SK-N-SH treated with all-trans-retinoic acid at 6 μM for 48 hours (cell line): Measurements from ENCODE around the gene PBRM1.

Experiments
- ATAC-seq: fragments of 200-7000 bp; cut with Tn5 transposase; 3 replicates; pipeline ENCODE4 v1.9.1; 2020; ENCODE audit warnings: mild to moderate bottlenecking, moderate library complexity
- BACH2 ChIP-seq: fragments of 250-450 bp; sonication (Bioruptor Pico); IDR thresholded peaks from 2 replicates; pipeline ENCODE4 v1.9.0; 2021; ENCODE audit warnings: mild to moderate bottlenecking, borderline replicate concordance
- CSDC2 ChIP-seq: fragments of 250-450 bp; sonication (Bioruptor Pico); IDR thresholded peaks from 2 replicates; pipeline ENCODE4 v1.5.0; 2020; ENCODE audit warnings: mild to moderate bottlenecking, moderate library complexity
- ESRRG ChIP-seq: fragments of 250-450 bp; sonication (Bioruptor Pico); IDR thresholded peaks from 2 replicates; pipeline ENCODE4 v1.6.1; 2021; ENCODE audit warnings: mild to moderate bottlenecking
- ISL1 ChIP-seq: fragments of 250-450 bp; sonication (Bioruptor Pico); IDR thresholded peaks from 2 replicates; pipeline ENCODE4 v2.1.2; 2022; ENCODE audit warnings: mild to moderate bottlenecking, moderate library complexity
- OSR1 ChIP-seq: fragments of 250-450 bp; sonication (Bioruptor Pico); IDR thresholded peaks from 2 replicates; pipeline ENCODE4 v1.8.0; 2022; ENCODE audit warnings: moderate library complexity, mild to moderate bottlenecking, inconsistent platforms
- POU6F1 ChIP-seq: fragments of 250-450 bp; sonication (Bioruptor Pico); IDR thresholded peaks from 2 replicates; pipeline ENCODE4 v1.8.0; 2021; ENCODE audit warnings: low read depth, mild to moderate bottlenecking, moderate library complexity, borderline replicate concordance
- PPARA ChIP-seq: fragments of 250-450 bp; sonication (Bioruptor Pico); IDR thresholded peaks from 2 replicates; pipeline ENCODE4 v1.5.0; 2020; ENCODE audit warnings: mild to moderate bottlenecking, borderline replicate concordance
- RARB ChIP-seq: fragments of 250-450 bp; sonication (Bioruptor Pico); IDR thresholded peaks from 2 replicates; pipeline ENCODE4 v1.8.0; 2021; ENCODE audit warnings: mild to moderate bottlenecking, moderate library complexity
- TCF4 ChIP-seq: fragments of 250-450 bp; sonication (Bioruptor Pico); IDR thresholded peaks from 2 replicates; pipeline ENCODE4 v1.8.0; 2021; ENCODE audit warnings: mild to moderate bottlenecking, moderate library complexity, borderline replicate concordance
- TOX ChIP-seq: fragments of 250-450 bp; sonication (Bioruptor Pico); IDR thresholded peaks from 2 replicates; pipeline ENCODE4 v1.8.0; 2021; ENCODE audit warnings: mild to moderate bottlenecking, moderate library complexity, borderline replicate concordance
- ZC3H10 ChIP-seq: fragments of 250-450 bp; sonication (Bioruptor Pico); IDR thresholded peaks from 2 replicates; pipeline ENCODE4 v1.5.1; 2021; ENCODE audit warnings: mild to moderate bottlenecking, moderate library complexity
- ZFP3 ChIP-seq: fragments of 250-450 bp; sonication (Bioruptor Pico); IDR thresholded peaks from 2 replicates; pipeline ENCODE4 v1.5.0; 2020; ENCODE audit warnings: mild to moderate bottlenecking, moderate library complexity
- ZFP30 ChIP-seq: fragments of 450-650 bp; formaldehyde crosslinking; IDR thresholded peaks from 2 replicates; pipeline ENCODE4 v1.5.0; 2022; ENCODE audit warnings: mild to moderate bottlenecking, moderate library complexity
- TF ChIP-seq, protein P1 (sequence below): fragments of 250-450 bp; sonication (Bioruptor Pico); IDR thresholded peaks from 2 replicates; pipeline ENCODE4 v1.5.1; 2020; ENCODE audit warnings: low read depth, mild to moderate bottlenecking, moderate library complexity
- TF ChIP-seq, protein P2 (sequence below): fragments of 250-450 bp; sonication (Bioruptor Pico); IDR thresholded peaks from 2 replicates; pipeline ENCODE4 v1.5.1; 2021; ENCODE audit warnings: mild to moderate bottlenecking, moderate library complexity
- TF ChIP-seq, protein P3 (sequence below): fragments of 250-450 bp; sonication (Bioruptor Pico); IDR thresholded peaks from 2 replicates; pipeline ENCODE4 v1.5.0; 2020; ENCODE audit warnings: mild to moderate bottlenecking, moderate library complexity

PBRM1 gene

GRCh38 chr3:52507359-52507758 lies 178.4 kb downstream of the PBRM1 start (continued):
- TF ChIP-seq, protein P1, sequence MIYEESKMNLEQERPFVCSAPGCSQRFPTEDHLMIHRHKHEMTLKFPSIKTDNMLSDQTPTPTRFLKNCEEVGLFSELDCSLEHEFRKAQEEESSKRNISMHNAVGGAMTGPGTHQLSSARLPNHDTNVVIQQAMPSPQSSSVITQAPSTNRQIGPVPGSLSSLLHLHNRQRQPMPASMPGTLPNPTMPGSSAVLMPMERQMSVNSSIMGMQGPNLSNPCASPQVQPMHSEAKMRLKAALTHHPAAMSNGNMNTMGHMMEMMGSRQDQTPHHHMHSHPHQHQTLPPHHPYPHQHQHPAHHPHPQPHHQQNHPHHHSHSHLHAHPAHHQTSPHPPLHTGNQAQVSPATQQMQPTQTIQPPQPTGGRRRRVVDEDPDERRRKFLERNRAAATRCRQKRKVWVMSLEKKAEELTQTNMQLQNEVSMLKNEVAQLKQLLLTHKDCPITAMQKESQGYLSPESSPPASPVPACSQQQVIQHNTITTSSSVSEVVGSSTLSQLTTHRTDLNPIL (CRISPR knock-in tag): no peak
- TF ChIP-seq BACH2 (CRISPR knock-in tag) (no peak), POU6F1 (CRISPR knock-in tag) (no peak), OSR1 (no peak)

DNA sequence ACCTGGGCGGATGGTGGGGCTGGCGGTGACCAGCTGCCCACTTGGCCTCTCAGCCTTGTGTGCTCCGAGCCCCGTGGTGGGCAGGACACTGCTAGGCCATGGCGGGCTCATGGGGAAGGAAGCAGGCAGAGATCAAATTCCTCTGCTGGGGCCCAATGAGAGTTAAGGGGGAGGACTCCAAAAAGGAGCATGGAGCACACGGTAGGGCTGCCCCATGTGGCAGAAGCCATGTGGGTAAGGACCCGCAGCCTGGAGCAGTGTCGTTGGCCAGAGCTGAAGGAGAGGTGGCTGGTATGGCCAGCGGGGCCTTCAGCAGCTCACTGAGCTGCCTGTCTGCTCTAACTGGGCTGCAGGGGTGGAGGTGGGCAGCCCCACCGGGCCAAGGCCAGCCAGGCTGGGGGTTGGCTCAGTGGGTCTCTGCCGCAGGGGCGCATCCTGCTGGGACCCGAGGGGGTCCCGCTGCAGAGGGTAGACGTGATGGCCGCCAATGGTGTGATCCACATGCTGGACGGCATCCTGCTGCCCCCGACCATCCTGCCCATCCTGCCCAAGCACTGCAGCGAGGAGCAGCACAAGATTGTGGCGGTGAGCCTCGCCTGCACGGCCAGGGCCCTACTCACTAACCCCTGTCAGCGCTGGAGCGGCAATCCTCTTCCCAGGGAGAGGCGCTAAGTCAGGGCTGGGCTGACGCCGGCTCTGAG lies 179.3 kb downstream of the PBRM1 start:
- ATAC-seq: no peak

GRCh38 chr3:52504977-52505376 lies 180.7 kb downstream of the PBRM1 start:
- ATAC-seq: no peak
- TF ChIP-seq TCF4 (CRISPR knock-in tag): no peak
- TF ChIP-seq ZFP3 (CRISPR knock-in tag): no peak
- TF ChIP-seq PPARA: no peak
- TF ChIP-seq ZC3H10 (CRISPR knock-in tag): no peak
- TF ChIP-seq BACH2 (CRISPR knock-in tag): no peak
- TF ChIP-seq POU6F1 (CRISPR knock-in tag): no peak
- TF ChIP-seq ISL1: no peak
- TF ChIP-seq TOX (CRISPR knock-in tag): no peak
- no peak for TF ChIP-seq RARB (CRISPR knock-in tag)
- no peak for TF ChIP-seq ESRRG (CRISPR knock-in tag)
- no peak for TF ChIP-seq CSDC2 (CRISPR knock-in tag)
- TF ChIP-seq, protein P2, sequence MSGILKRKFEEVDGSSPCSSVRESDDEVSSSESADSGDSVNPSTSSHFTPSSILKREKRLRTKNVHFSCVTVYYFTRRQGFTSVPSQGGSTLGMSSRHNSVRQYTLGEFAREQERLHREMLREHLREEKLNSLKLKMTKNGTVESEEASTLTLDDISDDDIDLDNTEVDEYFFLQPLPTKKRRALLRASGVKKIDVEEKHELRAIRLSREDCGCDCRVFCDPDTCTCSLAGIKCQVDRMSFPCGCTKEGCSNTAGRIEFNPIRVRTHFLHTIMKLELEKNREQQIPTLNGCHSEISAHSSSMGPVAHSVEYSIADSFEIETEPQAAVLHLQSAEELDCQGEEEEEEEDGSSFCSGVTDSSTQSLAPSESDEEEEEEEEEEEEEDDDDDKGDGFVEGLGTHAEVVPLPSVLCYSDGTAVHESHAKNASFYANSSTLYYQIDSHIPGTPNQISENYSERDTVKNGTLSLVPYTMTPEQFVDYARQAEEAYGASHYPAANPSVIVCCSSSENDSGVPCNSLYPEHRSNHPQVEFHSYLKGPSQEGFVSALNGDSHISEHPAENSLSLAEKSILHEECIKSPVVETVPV: no peak
- TF ChIP-seq, protein P3, sequence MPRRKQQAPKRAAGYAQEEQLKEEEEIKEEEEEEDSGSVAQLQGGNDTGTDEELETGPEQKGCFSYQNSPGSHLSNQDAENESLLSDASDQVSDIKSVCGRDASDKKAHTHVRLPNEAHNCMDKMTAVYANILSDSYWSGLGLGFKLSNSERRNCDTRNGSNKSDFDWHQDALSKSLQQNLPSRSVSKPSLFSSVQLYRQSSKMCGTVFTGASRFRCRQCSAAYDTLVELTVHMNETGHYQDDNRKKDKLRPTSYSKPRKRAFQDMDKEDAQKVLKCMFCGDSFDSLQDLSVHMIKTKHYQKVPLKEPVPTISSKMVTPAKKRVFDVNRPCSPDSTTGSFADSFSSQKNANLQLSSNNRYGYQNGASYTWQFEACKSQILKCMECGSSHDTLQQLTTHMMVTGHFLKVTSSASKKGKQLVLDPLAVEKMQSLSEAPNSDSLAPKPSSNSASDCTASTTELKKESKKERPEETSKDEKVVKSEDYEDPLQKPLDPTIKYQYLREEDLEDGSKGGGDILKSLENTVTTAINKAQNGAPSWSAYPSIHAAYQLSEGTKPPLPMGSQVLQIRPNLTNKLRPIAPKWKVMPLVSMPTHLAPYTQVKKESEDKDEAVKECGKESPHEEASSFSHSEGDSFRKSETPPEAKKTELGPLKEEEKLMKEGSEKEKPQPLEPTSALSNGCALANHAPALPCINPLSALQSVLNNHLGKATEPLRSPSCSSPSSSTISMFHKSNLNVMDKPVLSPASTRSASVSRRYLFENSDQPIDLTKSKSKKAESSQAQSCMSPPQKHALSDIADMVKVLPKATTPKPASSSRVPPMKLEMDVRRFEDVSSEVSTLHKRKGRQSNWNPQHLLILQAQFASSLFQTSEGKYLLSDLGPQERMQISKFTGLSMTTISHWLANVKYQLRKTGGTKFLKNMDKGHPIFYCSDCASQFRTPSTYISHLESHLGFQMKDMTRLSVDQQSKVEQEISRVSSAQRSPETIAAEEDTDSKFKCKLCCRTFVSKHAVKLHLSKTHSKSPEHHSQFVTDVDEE (CRISPR knock-in tag): no peak
- no peak for TF ChIP-seq ZFP30 (CRISPR knock-in tag)

More for the DNA sequence above, 179.3 kb downstream of the PBRM1 start:
- TF ChIP-seq, protein P2: no peak
- TF ChIP-seq, protein P1 (CRISPR knock-in tag): no peak
- no peak for TF ChIP-seq RARB (CRISPR knock-in tag)
- TF ChIP-seq, all 23 proteins: peak for 0
